WTC11 (cell line): ENCODE results near the gene DOHH.

Experiments
- CTCF ChIP-seq: fragments of 200-600 bp; IDR thresholded peaks from 2 replicates; pipeline ENCODE4 v1.8.0; 2022; ENCODE audit warnings: antibody characterized with exemption
- JUN ChIP-seq: sonication (generic); formaldehyde crosslinking; IDR thresholded peaks from 2 replicates; pipeline ENCODE4 v1.8.0; 2023; ENCODE audit warnings: mild to moderate bottlenecking, missing genetic modification reagents
- MXD4 ChIP-seq: fragments of 250-450 bp; sonication (Bioruptor Pico); IDR thresholded peaks from 2 replicates; pipeline ENCODE4 v1.8.0; 2021; ENCODE audit warnings: mild to moderate bottlenecking, moderate library complexity, borderline replicate concordance
- USF2 ChIP-seq: sonication (generic); formaldehyde crosslinking; IDR thresholded peaks from 2 replicates; pipeline ENCODE4 v1.8.1; 2023; ENCODE audit warnings: mild to moderate bottlenecking, missing genetic modification reagents, moderate library complexity
- ZMAT4 ChIP-seq: fragments of 250-450 bp; sonication (Bioruptor Pico); IDR thresholded peaks from 2 replicates; pipeline ENCODE4 v1.9.0; 2021; ENCODE audit warnings: mild to moderate bottlenecking
- TF ChIP-seq, protein P1 (sequence below): sonication (generic); formaldehyde crosslinking; IDR thresholded peaks from 2 replicates; pipeline ENCODE4 v1.8.1; 2023; ENCODE audit warnings: mild to moderate bottlenecking, moderate library complexity, missing genetic modification reagents

DNA sequence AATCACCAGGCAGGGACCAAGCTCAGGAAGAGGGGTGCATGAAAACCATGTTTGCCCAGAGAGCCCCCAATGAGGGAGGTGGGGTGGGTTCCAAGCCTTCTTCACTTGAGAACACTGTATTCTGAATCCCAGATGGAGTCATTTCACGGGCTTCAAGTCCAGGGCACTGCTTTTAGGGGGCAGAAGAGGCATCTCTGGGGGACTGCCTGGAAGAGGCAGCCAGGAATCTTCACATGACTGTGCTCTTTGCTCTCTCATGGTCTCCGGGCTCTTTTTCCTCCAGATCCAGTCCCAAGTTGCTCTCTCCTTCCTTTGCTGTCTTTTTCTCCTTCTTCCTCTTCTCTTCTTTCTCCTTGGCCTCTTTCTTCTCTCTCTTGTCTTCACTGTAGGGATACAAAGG, 25.9 kb downstream of the DOHH start:
- TF ChIP-seq USF2 (CRISPR knock-in tag): no peak
- TF ChIP-seq CTCF: no peak
- TF ChIP-seq, protein P1, sequence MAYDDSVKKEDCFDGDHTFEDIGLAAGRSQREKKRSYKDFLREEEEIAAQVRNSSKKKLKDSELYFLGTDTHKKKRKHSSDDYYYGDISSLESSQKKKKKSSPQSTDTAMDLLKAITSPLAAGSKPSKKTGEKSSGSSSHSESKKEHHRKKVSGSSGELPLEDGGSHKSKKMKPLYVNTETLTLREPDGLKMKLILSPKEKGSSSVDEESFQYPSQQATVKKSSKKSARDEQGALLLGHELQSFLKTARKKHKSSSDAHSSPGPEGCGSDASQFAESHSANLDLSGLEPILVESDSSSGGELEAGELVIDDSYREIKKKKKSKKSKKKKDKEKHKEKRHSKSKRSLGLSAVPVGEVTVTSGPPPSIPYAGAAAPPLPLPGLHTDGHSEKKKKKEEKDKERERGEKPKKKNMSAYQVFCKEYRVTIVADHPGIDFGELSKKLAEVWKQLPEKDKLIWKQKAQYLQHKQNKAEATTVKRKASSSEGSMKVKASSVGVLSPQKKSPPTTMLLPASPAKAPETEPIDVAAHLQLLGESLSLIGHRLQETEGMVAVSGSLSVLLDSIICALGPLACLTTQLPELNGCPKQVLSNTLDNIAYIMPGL (CRISPR knock-in tag): no peak
- TF ChIP-seq JUN (CRISPR knock-in tag): no peak
- TF ChIP-seq ZMAT4 (CRISPR knock-in tag): no peak
- no peak for TF ChIP-seq MXD4 (CRISPR knock-in tag)
